A673 (cell line): Measurements from ENCODE around the gene JUP. TPM values are rescaled to one million over a fixed set of nuclear protein-coding genes. Genes with fewer than 3 reads are reported as not detected.
"Not testable (repeated sequence)": the region's sequence is repeated elsewhere in the genome, so short reads cannot be mapped to it uniquely, and the experiment has no call there.

Source experiments
- BruUV-seq: library from RNA; stranded (reverse); fragments of 400-500 nt; replicated peaks from 2 replicates; lab custom pipeline; 2021; lab: Mats Ljungman, UMichigan
- CTCF ChIA-PET: fragments of 300-600 bp; sonication (Branson Sonifier 250); formaldehyde crosslinking; loops from one replicate; lab custom pipeline; 2022; ENCODE audit warnings: antibody characterized with exemption; lab: Charles Lee
- POLR2A ChIA-PET: fragments of 300-600 bp; sonication (Branson Sonifier 250); formaldehyde crosslinking; loops from one replicate; lab custom pipeline; 2022; ENCODE audit warnings: antibody characterized with exemption; ENCODE audit not compliant: low non-redundant PET; lab: Charles Lee
- DNase-seq: peaks from one replicate; pipeline ENCODE4 v3.0.0-alpha.2; 2015; ENCODE audit warnings: low spot score
- H3K27ac ChIP-seq: fragments of 200-600 bp; sonication (generic); 2 replicates; pipeline ENCODE4 v1.5.1; 2016; ENCODE audit warnings: mixed run types, low read depth, mild to moderate bottlenecking, mixed read lengths, antibody characterized with exemption, low read length; ENCODE audit not compliant: poor library complexity, severe bottlenecking
- H3K27me3 ChIP-seq: fragments of 200-600 bp; sonication (generic); replicated peaks from 2 replicates; pipeline ENCODE4 v1.6.1; 2017; ENCODE audit warnings: mixed run types, low read depth, mild to moderate bottlenecking, mixed read lengths, antibody characterized with exemption, low read length; ENCODE audit not compliant: insufficient read depth, poor library complexity
- H3K36me3 ChIP-seq: fragments of 200-600 bp; sonication (generic); 2 replicates; pipeline ENCODE4 v1.6.1; 2016; ENCODE audit warnings: mixed run types, mild to moderate bottlenecking, mixed read lengths, antibody characterized with exemption, low read length; ENCODE audit not compliant: insufficient read depth, poor library complexity, severe bottlenecking
- H3K4me1 ChIP-seq: fragments of 200-600 bp; sonication (generic); 2 replicates; pipeline ENCODE4 v1.6.1; 2017; ENCODE audit warnings: mixed run types, mild to moderate bottlenecking, mixed read lengths, antibody characterized with exemption, low read length; ENCODE audit not compliant: insufficient read depth, poor library complexity, severe bottlenecking
- H3K4me3 ChIP-seq: fragments of 200-600 bp; sonication (generic); 2 replicates; pipeline ENCODE4 v1.5.1; 2016; ENCODE audit warnings: low read depth, mixed run types, mild to moderate bottlenecking, mixed read lengths, low read length; ENCODE audit not compliant: poor library complexity, severe bottlenecking
- H3K9me3 ChIP-seq: fragments of 200-600 bp; sonication (generic); 2 replicates; pipeline ENCODE4 v1.6.1; 2016; ENCODE audit warnings: mixed run types, low read depth, mild to moderate bottlenecking, mixed read lengths, antibody characterized with exemption, low read length; ENCODE audit not compliant: poor library complexity, severe bottlenecking
- EZH2 ChIP-seq: fragments of 200-600 bp; sonication (generic); IDR thresholded peaks from 2 replicates; pipeline ENCODE4 v1.6.1; 2017; ENCODE audit warnings: borderline replicate concordance, low read depth, mild to moderate bottlenecking, mixed read lengths, antibody characterized with exemption, low read length; ENCODE audit not compliant: poor library complexity, severe bottlenecking
- intact Hi-C: fragments of 100-400 bp; cut with micrococcal nuclease; formaldehyde crosslinking; loops from one replicate; pipeline ENCODE4 v1.10.0; 2022; ENCODE audit not compliant: unreplicated experiment
- total RNA-seq: library from RNA; stranded (reverse); gene quantifications from 2 replicates; pipeline ENCODE4 v1.2.3, GENCODE V29; 2021
- TF ChIP-seq, protein P1 (sequence below): fragments of 300-800, 200-600 bp; sonication (generic); conservative IDR thresholded peaks from 2 replicates; pipeline ENCODE4 v1.5.1; 2017; ENCODE audit warnings: low read depth, mild to moderate bottlenecking, antibody characterized with exemption, low read length, moderate library complexity, mixed read lengths

The JUP gene
- total RNA-seq, 1 experiment from 2014 or later = 15.7 TPM

DNA sequence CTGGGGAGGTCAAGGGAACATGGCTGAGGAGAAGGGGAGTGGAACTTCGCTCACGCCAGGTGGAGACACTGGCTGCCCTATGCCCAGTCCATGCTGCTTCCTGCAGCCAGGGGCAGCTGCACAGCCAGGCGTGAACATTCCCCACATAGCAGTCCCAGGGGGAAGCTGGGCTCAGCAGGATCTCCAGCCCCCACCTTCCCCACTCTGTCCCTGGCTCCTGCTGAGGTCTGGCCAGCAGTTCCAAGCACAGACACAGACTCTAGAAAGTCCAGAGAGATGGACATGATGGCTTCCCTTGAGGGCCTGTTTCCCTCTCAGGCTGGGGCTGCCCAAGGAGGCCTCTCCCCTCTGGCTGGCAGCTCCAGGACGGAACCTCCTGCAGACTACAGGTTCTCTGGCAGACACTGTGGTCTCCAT, 9.3 kb downstream of the JUP start:
- ChIA-PET CTCF (no interaction called here), POLR2A (no interaction called here)
- H3K27me3 ChIP-seq = no peaks in the 10 kb centered on the region
- no peaks in the 10 kb centered on the region for H3K9me3 ChIP-seq
- TF ChIP-seq EZH2 = no peak
- TF ChIP-seq, protein P1, sequence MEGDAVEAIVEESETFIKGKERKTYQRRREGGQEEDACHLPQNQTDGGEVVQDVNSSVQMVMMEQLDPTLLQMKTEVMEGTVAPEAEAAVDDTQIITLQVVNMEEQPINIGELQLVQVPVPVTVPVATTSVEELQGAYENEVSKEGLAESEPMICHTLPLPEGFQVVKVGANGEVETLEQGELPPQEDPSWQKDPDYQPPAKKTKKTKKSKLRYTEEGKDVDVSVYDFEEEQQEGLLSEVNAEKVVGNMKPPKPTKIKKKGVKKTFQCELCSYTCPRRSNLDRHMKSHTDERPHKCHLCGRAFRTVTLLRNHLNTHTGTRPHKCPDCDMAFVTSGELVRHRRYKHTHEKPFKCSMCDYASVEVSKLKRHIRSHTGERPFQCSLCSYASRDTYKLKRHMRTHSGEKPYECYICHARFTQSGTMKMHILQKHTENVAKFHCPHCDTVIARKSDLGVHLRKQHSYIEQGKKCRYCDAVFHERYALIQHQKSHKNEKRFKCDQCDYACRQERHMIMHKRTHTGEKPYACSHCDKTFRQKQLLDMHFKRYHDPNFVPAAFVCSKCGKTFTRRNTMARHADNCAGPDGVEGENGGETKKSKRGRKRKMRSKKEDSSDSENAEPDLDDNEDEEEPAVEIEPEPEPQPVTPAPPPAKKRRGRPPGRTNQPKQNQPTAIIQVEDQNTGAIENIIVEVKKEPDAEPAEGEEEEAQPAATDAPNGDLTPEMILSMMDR = no peak
- no TSS peak for BruUV-seq
- no peaks in the 10 kb centered on the region for H3K36me3 ChIP-seq
- no peak for DNase-seq
- intact Hi-C loops = no loop called here
- no peak overlapping the region for H3K4me3 ChIP-seq
- no peak overlapping the region for H3K27ac ChIP-seq
- H3K4me1 ChIP-seq = no peaks in the 10 kb centered on the region

DNA sequence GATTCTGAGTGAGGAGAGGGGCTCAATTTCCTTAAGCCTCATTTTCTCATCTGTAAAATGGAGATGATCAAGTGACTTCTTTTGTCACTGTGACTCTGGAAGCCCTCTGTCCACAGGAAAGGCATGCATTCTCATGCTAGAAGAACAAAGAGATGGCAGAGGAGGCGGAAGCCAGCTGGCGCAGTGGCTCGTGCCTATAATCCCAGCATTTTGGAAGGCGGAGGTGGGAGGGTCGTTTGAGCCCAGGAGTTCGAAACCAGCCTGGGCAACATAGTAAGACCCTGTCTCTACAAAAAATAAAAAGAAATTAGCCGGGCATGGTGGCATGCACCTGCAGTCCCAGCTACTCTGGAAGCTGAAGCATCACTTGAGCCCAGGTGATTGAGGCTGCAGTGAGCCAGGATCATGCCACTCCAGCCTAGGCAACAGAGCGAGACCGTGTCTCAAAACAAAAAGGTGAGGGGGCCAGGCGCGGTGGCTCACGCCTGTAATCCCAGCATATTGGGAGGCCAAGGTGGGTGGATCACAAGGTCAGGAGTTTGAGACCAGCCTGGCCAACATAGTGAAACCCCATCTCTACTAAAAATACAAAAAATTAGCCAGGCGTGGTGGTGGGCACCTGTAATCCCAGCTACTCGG, 10.1 kb downstream of the JUP start:
- H3K4me3 ChIP-seq, H3K9me3 ChIP-seq, H3K27me3 ChIP-seq, H3K27ac ChIP-seq, POLR2A ChIA-PET, CTCF ChIA-PET, H3K36me3 ChIP-seq, intact Hi-C loops, H3K4me1 ChIP-seq, BruUV-seq, DNase-seq: not testable (repeated sequence)

DNA sequence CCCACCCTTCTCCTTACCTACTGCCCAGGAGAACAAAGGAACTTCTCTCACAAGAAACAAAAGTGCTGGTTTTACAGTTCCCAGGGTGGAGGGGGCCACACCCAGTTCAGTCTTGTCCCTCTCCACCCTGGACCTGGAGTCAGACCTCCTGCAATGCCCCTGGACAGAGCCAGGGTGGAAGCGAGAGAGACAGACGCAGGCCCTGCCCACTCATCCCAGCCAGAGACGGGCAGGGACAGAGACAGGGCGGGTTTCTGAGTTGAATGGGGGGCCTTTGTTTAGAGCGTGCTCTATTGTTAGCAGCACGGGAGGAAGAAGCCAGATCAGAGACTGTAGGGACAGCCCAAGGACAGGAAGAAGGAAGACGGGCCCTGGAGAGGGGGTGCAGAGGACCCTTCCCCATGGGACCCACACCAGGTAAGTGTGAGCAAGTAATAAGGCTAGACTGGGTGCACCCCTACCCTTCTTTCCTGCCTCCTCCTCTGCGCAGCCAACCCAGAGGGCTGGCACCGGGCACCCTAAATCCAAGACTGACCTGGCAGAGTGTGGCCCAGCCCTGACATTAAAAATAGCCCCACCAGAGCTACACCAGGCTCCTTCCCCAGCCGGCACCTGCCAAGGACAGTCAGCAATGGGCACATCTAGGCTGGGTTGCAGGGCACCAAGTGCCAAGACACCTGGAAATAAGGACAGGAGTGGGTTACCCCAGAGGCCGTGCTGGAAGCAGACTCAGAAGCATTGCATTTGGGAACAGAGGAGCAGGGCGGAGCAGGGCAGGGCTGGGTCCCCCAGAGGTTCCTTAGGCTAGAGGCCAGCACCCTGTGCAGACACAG, 10.9 kb downstream of the JUP start:
- BruUV-seq = no TSS peak
- TF ChIP-seq, protein P1 = no peak
- no peak for TF ChIP-seq EZH2
- Histone ChIP-seq H3K27ac (no peak overlapping the region), H3K4me1 (no peaks in the 10 kb centered on the region), H3K9me3 (no peaks in the 10 kb centered on the region), H3K4me3 (no peak overlapping the region), H3K27me3 (no peaks in the 10 kb centered on the region), H3K36me3 (no peaks in the 10 kb centered on the region)
- no peak for DNase-seq
- ChIA-PET POLR2A (no interaction called here), CTCF (no interaction called here)
- intact Hi-C loops = no loop called here
